WERI-Rb-1 (cell line): ENCODE results near the gene GPR180.
A peak's percentile ranks its signal among the peaks of the same experiment; 100 is the strongest.
"Not testable (repeated sequence)": the region's sequence is repeated elsewhere in the genome, so short reads cannot be mapped to it uniquely, and the experiment has no call there.

Experiments used
- DNase-seq: peaks from one replicate; pipeline ENCODE4 v3.0.0-alpha.2; 2020
- H3K27ac ChIP-seq: fragments of 250-450 bp; sonication (Bioruptor Pico); 2 replicates; pipeline ENCODE4 v1.5.1; 2020; ENCODE audit warnings: mild to moderate bottlenecking, moderate library complexity
- H3K27me3 ChIP-seq: fragments of 250-450 bp; sonication (Bioruptor Pico); 2 replicates; pipeline ENCODE4 v1.5.1; 2021; ENCODE audit warnings: mild to moderate bottlenecking, low read depth, moderate library complexity; ENCODE audit not compliant: insufficient read depth, severe bottlenecking
- H3K36me3 ChIP-seq: fragments of 250-450 bp; sonication (Bioruptor Pico); 2 replicates; pipeline ENCODE4 v1.5.1; 2020; ENCODE audit warnings: mild to moderate bottlenecking, moderate library complexity
- H3K4me3 ChIP-seq: 2 replicates; pipeline ENCODE4 v1.5.1; 2011; ENCODE audit warnings: low read depth, mild to moderate bottlenecking, control low read depth, low read length
- H3K9me3 ChIP-seq: fragments of 250-450 bp; sonication (Bioruptor Pico); 2 replicates; pipeline ENCODE4 v1.5.1; 2021; ENCODE audit warnings: mild to moderate bottlenecking, moderate library complexity; ENCODE audit not compliant: severe bottlenecking
- CTCF ChIP-seq: IDR thresholded peaks from 2 replicates; pipeline ENCODE4 v1.5.1; 2011; ENCODE audit warnings: low read depth, mild to moderate bottlenecking, control low read depth, inconsistent platforms, low read length

Gene GPR180

GRCh38 chr13:94620286-94620896 lies 18.7 kb downstream of the GPR180 start:
- Histone ChIP-seq H3K27ac (no peak overlapping the region), H3K36me3 (peaks cover 19% of the 10 kb centered on the region), H3K27me3 (no peaks in the 10 kb centered on the region), H3K9me3 (no peaks in the 10 kb centered on the region), H3K4me3 (no peak overlapping the region)
- TF ChIP-seq CTCF = peak; percentile 88
- peak; percentile 73 for DNase-seq

DNA sequence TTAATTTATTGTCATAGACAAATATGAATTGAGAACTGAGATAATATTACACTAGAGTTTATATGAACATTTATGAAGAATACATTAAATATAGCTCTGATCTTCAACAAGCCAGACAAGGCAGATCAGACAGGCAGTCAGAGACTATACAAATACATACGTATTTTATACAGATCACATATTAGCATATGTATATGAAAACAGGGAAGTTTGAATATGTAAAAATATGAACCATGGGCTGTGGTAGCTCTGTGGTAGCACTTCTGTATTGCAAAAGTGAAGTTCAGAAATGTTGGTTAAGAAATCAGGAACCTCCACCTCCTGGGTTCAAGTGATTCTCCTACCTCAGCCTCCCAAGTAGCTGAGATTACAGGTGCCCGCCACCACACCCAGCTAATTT lies 20.7 kb downstream of the GPR180 start:
- DNase-seq = no peak
- H3K27ac ChIP-seq = no peak overlapping the region
- H3K36me3 ChIP-seq = peaks cover 19% of the 10 kb centered on the region
- TF ChIP-seq CTCF = no peak
- no peaks in the 10 kb centered on the region for H3K9me3 ChIP-seq
- no peaks in the 10 kb centered on the region for H3K27me3 ChIP-seq
- H3K4me3 ChIP-seq = no peak overlapping the region

GRCh38 chr13:94623316-94623715 lies 21.7 kb downstream of the GPR180 start:
- no peak overlapping the region for H3K4me3 ChIP-seq
- no peaks in the 10 kb centered on the region for H3K27me3 ChIP-seq
- no peak for TF ChIP-seq CTCF
- H3K9me3 ChIP-seq = no peaks in the 10 kb centered on the region
- peaks cover 22% of the 10 kb centered on the region for H3K36me3 ChIP-seq
- no peak for DNase-seq
- no peak overlapping the region for H3K27ac ChIP-seq

- TF ChIP-seq CTCF = no peak
- Histone ChIP-seq H3K9me3 (no peaks in the 10 kb centered on the region), H3K36me3 (peaks cover 3% of the 10 kb centered on the region; the same call in 1 of the 2 replicates), H3K27ac (no peak overlapping the region), H3K4me3 (no peak overlapping the region), H3K27me3 (no peaks in the 10 kb centered on the region)
- no peak for DNase-seq
Observed at GRCh38 chr13:94630858-94631257, 29.2 kb downstream of the GPR180 start.

GRCh38 chr13:94632226-94632980 lies 30.7 kb downstream of the GPR180 start:
- Histone ChIP-seq H3K27me3 (no peaks in the 10 kb centered on the region), H3K4me3 (no peak overlapping the region), H3K27ac (no peak overlapping the region), H3K9me3 (no peaks in the 10 kb centered on the region), H3K36me3 (peaks cover 3% of the 10 kb centered on the region; the same call in 1 of the 2 replicates)
- DNase-seq = no peak
- no peak for TF ChIP-seq CTCF

- not testable (repeated sequence) for DNase-seq, H3K9me3 ChIP-seq, H3K4me3 ChIP-seq, H3K36me3 ChIP-seq, H3K27ac ChIP-seq, H3K27me3 ChIP-seq
Observed at GRCh38 chr13:94636096-94636495, 34.4 kb downstream of the GPR180 start.
